Activated CD4-positive, alpha-beta T cell treated with anti-CD3 and anti-CD28 coated beads for 48 hours (primary cell): Measurements from ENCODE around the gene NUP133.
"Not testable (repeated sequence)": the region's sequence is repeated elsewhere in the genome, so short reads cannot be mapped to it uniquely, and the experiment has no call there.

Source experiments
- DNase-seq: peaks from one replicate; pipeline ENCODE4 v3.0.0-alpha.2; 2020

Gene NUP133

DNA sequence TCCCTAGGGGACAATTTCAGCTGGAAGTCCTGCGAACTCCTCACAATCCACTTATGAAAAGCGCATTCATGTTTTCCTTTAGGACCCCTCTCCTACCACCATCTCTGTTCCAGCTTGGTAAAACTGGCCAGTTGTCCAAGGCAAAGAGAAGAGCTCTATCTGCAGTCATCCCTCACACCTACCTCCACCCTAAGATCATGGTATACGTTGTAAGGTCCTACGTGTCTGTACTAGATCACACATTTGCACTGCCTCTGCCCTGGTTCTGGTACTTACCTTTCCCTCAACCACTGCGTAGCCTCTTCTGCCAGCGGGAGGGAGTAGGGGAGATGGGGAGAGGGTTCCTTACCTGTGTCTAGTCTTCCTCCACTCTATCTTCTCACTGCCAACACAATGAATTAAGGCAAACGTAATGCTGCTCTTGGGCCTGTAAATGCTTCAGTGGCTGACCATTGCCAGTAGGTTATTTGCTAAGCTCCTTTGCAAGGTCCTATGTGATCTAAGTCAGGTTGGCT lies 739 bp upstream of the NUP133 start:
- no peak for DNase-seq

DNA sequence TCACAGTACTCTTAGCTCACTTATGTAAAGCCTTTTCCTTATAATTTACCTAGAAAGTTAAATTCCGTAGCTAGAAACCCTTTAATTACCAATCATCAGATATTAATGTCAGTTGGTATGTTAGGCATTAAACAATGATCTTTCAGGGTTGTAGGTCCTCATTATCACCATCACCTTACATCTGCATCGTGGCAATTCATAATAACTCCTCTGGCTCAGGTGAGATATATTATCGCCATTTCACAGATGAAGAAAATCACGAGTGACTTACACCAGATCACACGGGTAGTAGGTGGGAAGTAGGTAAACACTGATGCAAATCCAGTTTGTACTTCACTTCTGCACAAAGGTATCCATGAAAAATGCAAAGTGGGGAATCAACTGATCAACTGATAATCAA lies 639 bp downstream of the NUP133 start:
- no peak for DNase-seq

DNA sequence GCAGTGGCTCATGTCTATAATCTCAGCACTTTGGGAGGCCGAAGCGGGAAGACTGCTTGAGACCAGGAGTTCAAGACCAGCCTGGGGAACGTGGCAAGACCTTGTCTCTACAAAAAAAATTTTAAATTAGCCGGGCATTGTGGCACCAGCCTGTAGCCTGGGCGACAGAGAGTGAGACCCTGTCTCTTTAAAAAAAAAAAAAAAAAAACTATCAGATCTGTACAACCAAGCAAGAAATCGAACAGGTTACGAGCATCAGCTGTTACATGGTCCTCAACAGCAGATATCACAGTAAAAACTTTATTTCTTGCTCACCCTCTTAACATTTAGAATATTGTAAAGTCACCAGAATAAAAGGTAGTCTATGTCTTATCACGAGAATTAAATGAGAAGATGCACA lies 1.5 kb downstream of the NUP133 start:
- DNase-seq = no peak

DNA sequence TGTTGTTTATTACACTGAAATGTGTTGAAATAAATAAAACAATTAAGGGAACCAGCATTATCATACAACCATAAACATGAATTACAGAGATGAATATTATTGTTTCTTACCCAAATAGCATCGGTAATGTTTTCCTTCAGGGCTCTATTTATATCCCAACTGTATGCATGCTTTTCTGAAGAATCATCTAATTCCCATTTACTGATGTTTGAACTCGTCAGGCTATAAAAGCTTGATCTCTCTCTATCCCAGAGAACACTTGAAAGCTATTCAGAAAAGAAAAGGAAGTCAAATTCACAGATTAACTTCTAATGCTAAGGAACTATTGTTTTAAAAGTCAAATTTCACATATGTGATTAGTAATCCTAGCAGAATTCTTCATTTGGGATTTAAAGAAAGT lies 12.4 kb downstream of the NUP133 start:
- no peak for DNase-seq

DNA sequence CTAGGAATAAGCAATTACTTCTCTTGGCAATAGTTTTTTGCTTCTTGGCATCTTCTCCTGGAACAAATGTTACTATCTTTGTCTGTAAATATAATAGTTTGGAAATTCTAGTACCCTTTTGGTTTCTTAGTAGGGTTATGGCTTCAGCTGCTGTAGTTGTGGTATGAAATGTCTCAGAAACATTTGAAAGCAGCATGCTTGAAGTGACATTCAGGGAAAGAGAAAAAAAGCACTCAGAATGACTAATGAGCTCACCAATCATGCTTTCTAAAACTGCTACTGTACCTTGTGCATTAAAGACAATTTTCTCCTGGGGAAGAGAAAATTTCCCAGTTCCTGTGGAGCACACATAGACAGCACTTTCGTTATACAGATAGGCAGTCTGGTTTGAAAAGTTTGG lies 21.0 kb downstream of the NUP133 start:
- DNase-seq = no peak

DNA sequence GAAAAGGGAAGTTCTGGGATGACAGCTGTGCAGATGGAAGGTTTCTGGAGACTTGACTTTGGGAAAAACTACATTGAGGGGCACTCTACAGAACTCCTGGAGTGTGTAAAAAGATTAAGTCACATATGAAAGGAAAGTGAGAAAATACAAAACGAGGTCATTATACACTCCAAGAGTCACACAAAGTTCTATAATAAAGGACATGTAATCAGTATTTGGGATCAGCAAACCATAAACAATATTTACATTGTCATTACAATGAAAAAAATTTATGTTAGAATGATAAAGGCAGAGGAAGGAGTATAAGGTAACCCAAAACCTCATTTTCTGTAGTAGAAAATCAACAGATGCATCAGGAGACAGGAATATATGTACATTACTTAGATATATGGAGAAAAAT lies 22.8 kb downstream of the NUP133 start:
- no peak for DNase-seq

DNA sequence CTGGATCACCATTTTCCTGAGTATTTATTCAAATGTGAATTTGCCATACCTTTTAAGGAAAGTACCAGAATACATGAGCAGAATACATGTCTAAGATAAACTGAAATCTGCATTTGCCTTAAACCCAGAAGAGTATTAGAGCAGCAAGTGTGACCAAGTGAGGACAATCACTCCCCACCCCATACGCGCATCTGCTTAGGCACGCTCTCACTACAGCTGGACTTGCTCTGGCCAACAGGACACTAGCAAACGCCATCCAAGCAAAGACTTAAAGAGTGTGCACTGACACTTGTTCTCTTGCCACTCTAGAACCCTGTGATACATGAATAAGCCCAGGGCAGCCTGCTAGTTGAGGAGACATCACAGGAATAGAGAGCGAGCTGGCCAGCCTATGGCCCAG lies 25.6 kb downstream of the NUP133 start:
- no peak for DNase-seq

DNA sequence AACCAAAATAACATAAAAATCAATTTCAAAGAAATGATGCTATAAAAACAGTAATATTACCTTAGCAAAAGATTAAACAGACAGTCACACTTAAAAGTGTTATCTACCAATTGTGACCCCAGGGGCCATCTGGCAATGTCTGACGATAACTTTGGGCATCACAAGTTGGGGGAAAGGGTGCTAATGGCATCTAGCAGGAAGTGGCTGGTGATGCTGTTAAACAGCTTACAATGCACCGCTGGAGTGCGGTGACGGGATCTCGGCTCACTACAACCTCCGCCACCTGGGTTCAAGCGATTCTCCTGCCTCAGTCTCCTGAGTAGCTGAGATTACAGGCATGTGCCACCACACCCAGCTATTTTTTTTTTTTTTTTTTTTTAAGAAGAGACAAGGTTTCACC lies 27.6 kb downstream of the NUP133 start:
- no peak for DNase-seq

DNA sequence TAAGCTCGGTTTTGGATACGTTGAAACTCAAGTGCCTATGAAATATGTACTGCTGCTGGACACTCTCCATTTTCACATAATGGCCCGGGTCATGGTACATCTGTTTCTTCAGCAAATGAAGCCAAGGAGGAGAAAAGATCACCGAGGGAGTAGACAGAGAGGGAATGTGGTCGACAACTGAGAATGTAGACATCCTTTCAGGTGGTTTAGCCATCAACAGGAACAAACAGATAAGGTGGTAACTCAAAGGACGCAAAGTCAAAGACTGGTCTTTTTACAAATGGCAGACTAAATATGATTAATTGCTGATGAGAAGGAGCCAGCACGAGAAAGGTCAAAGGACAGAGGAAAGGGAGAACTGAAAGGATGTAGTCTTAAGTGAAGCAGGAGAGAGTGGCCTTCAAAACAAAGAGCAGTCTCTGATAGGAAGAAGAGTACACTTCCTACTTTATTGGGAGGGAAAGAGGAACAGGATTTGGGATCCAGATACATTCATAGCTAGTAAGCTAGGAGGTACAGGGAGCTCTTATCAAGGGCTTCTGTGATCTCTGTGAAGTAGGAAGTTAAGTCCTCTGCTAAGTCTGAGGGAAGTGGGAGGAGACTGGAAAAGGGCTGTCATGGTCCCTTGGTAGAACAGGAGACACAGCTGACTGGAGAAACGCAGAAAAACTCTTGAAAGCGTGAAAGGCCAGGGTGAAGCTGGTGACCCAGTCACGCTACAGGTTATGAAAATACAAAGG lies 28.3 kb downstream of the NUP133 start:
- DNase-seq = no peak

DNA sequence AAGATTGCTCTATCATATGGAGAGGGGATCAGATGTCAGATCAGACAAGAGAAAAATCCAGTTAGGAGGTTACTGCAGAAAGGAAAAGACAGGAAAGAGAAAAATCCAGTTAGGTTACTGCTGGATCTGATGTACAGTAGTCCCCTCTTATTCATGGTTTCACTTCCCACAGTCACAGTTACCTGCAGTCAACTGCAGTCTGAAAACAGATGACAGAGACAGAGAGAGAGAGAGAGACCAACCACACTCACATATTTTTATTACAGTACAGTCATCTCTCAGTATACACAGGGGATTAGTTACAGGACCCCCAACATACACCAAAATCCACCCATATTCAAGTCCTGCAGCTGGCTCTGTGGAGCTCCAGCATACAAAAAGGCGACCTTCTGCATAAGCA lies 29.3 kb downstream of the NUP133 start:
- no peak for DNase-seq

DNA sequence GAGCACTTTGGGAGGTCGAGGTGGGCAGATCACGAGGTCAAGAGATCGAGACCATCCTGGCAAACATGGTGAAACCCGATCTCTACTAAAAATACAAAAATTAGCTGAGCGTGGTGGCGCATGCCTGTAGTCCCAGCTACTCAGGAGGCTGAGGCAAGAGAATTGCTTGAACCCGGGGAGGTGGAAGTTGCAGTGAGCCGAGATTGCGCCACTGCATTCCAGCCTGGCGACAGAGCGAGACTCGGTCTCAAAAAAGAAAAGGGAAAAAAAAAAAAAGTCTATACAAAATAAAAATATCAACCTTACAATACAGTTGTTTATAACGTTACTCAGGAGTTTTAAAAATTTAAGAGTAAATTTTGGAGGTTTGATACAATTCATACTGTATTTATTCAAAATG lies 32.3 kb downstream of the NUP133 start:
- not testable (repeated sequence) for DNase-seq

DNA sequence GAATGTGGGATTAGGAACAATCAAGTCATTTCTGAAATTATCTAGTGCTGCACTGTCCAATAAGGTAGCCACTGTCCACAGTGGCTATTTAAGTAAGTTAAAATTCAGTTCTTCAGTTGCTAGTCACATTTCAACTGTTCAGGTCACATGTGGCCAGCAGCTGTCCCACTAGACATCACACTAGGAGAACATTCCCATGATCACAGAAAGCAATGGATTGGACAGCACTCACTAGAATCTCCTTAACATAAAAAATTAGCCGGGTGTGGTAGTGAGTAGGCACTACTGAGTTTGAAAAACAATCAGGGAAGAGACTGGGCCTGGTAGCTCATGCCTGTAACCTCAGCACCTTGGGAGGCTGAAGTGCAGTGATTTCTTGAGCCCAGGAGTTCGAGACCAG lies 33.6 kb downstream of the NUP133 start:
- DNase-seq = no peak

DNA sequence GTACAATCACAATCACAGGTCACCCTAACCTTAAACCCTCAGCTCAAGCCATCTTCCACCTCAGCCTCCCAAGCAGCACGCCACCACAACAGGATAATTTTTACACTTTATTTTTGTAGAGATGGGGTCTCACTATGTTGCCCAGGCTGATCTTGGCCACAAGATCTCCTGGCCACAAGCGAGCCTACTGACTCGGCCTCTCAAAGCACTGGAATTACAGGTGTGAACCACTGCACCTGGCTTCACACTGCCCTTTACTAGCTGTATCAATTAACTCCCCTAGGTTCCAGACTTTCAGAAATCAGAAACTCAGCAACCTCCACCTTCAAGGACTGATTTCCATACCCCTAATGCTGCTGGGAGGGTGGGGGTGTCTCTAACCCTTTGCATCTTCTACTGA lies 37.0 kb downstream of the NUP133 start:
- DNase-seq = no peak

DNA sequence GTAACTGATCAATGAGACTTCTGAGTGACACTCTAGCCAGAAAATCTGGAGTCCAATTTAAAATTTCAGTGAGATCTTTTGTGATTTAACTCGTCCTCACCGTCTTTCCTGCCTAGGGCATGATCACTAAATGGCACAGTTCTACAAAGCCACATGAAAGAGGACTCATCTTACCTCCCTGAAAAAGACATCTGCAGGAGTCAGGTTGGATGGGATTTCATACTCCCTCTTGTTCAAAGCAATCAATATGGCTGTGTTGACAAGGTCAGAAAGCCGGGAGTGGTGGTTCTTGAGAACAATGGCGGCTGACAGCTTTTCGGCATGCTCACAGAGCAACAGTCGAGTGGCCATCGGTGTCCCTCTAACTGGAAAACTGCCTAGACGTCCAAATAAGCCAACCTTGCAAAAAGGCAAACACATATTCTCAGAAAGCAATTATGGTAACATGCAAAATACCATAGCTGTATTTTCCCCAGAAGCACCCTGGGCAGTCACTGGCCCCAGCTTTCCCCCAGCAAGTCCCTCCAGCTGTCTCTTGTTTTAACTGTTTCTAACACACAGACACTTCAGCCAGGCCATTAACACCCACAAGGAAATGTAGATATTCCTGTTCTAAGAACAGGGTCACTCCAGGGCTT lies 37.6 kb downstream of the NUP133 start:
- no peak for DNase-seq

DNA sequence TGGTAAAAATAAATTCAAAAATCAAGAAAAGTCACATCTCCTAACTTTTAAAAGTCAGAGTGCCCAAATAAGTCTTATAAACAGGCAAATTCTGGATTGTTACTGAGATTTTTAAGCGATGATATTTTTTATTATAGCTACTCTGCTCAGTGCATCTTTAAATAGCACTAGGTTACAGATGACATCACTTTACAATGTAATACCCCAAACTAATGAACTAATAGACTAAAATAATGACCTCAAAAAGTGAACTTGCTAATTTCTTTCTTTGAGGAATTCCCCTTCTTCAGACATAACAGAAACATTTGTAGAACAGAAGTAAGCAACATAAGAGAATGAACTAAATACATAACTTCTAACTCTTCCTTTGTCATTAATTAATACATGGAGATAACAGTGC lies 41.3 kb downstream of the NUP133 start:
- DNase-seq = no peak

DNA sequence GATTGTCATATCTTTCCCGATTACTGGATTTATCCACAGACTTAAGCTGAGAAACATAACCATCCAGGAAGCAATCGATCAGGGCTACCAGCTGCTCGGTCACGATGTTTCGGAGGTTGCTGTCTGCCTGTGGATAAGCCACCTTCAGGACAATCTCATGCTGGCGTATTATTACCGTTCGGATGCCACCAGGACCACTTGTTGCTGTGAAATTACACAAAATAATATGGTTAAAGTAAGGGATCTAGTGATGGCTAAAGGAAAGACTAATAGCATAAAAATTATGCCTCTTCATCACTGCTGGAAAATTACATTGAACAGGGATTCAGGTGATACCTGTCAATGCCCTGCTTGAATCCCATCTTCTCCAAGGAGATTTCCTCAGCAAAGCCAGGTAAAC lies 43.5 kb downstream of the NUP133 start:
- DNase-seq = no peak

DNA sequence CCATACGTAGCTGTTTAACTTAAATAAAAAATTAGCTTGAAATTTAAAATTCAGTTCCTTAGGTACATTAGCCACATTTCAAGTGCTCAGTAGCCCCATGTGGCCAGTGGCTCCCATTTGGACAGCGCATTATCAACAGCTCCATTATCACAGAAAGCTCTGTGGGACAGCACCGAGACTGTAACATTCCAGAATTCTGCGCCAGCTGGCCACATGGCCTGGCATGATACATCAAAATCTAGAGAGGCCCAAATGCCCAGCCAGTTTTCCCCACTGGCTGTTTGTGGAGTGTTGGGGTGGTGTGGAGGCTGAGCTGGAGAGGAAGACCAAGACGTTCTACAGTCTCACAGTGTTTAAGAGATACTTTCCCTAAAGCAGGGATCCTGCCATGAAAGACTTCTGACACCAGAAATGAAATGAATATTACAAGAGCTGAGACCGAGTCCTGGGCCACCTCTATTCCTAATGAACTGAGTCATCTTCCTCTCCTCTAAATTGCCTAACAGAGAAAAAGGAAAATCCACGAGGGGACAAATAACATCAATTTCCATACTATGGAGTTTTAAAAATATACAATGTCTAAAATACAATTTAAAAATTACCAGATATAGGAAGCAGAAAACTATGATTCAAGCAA lies 47.0 kb downstream of the NUP133 start:
- no peak for DNase-seq

DNA sequence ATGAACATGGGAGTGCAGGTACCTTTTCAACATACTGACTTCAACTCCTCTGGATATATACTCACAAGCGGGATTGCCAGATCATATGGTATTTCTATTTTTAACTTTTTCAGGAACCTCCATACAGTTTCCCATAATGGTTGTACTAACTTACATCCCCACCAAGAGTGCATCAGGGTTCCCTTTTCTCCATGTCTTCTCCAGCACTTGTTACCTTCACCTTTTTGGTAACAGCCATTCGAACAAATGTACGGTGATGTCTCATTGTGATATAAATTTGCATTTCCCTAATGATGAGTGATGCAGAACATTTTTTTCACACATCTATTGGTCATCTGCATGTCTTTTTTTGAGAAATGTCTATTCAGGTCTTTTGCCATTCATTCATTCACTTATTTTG lies 48.3 kb downstream of the NUP133 start:
- no peak for DNase-seq

DNA sequence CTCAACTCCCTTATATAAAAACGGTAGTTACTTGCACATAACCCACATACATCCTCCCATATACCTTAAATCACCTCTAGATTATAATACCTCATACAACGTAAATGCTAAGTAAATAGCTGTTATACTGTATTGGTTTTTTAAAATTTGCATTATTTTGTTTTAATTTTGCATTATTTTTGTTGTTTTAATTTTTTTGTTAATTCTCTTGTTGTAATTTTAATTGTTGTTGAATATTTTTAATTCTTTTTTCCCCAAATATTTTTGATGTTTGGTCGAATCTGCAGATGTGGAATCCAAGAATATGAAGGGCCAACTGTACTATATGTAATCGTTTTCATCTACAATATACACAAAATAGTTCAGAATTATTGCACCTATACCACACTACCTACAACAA lies 50.7 kb downstream of the NUP133 start:
- DNase-seq = no peak

DNA sequence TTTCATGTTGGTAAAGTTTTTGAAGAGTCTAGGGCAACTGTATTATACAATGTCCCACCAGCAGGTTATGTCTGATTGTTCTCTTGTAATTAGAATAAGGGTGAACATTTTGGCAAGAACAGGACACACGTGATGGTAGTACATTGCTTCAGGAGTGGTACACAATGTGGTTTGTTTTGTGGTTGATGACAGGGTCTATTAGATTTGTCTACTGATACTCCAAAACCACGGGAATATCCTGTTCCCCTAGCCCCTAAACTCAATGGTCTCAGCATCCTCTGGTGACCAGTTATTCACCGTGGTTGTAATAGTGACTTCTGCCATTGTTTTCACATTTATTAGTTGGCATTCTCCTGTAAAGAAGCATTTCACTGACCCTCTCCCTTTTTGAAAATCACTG lies 52.1 kb downstream of the NUP133 start:
- DNase-seq = no peak

DNA sequence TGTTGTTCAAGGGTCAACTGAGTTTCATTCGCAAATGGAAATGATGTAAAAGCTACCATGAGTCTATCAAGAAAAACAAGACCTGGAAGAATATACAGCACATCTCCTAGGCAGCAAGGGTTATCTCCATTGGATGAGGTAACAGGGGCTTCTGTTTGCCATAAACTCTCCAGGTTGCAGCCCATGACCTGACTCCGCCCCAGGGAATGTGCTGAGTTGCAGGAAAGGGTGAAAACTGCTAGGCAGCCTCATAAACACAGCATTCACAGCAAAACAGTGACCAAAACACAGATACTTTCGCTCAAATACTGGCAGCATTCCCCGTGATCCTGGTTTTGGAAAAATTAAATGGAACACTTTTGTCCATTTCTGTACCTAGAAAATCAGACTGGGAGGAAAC lies 54.1 kb downstream of the NUP133 start:
- no peak for DNase-seq

DNA sequence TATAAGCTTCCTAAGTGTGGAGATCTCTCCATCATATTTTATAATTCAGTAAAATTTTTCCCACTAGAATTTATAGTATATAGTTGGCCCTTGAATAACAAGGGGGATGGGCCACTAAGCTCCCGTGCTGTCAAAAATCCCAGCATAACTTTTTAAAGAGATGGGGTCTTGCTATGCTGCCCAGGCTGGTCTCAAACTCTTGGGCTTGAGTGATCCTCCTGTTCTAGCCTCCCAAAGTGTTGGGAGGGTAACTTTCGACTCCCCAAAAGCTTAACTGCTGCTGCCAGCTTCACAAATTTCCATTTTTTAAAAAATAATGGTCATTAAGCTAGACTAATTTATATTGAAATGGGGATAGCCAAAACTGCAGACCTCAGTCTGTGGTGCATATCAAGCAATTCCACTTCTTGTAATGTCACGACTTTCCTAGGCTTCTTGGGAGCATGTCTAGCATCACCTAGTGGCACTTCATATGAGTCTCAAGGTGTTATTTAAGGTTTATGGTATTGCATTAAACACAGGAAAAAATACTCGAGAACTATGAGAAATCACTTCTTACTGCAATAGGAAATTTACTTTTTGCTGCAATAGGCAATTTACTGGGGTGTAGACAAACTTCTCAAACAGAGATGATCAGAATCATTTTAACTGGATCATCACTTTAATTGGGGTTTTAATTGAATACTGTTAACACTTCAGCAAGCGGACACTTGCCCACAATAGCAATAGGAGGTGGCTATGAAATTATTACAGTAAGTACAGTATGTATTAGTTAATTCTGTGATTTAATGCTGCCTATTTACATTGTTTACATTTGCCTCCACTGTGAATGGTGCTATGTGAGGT lies 55.0 kb downstream of the NUP133 start:
- no peak for DNase-seq

DNA sequence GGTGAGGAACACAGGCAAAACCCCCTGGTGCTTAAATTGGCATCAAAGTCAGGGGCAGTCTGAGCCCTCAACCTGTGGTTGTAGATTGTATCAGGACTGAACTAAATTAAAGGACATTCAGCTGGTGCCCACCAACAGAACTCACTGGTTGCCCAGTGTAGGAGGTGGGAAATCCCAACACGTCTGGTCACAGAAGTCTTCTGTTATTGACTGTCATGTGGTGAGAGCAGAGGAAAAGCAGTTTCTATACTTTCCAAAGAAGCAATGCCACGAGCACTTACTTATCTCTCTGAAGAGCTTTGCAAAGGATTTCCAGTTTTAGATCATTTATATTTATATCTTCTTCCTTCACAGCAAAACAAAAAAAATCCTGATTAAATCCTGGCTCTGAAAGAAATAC lies 59.3 kb downstream of the NUP133 start:
- no peak for DNase-seq
